HG03159 (cell line): Measurements from ENCODE around the gene SPATA45.
"Not testable (repeated sequence)": the region's sequence is repeated elsewhere in the genome, so short reads cannot be mapped to it uniquely, and the experiment has no call there.

Source experiments
- ATAC-seq: cut with Tn5 transposase; IDR thresholded peaks from one replicate; pipeline ENCODE4 v1.9.1; 2021; ENCODE audit warnings: mild to moderate bottlenecking, moderate library complexity; ENCODE audit not compliant: unreplicated experiment

Gene SPATA45

GRCh38 chr1:212847549-212847948 is at the start of gene SPATA45:
Gene SPATA45, minus strand, starts transcription at chr1:212847649. Its CDS starts 11,500 bp downstream, at chr1:212836149.
- ATAC-seq = no peak

- no peak for ATAC-seq
Observed at GRCh38 chr1:212892108-212892507, 44.7 kb upstream of the SPATA45 start.

DNA sequence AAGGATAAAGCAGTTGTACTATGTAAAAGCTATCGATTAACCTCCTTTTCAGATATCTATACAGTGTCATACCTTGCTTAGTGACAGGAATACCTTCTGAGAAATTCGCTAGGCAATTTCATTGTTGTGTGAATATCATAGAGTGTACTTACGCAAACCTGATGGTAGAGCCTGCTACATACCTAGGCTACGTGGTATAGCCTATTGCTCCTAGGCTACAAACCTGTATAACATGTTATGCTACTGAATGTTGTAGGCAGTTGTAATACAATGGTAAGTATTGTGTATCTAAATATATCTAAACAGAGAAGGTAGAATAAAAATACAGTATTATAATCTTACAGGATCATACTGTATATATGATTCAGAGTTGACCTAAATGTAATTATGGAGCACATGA is 37.1 kb upstream of the SPATA45 start:
- ATAC-seq = no peak

DNA sequence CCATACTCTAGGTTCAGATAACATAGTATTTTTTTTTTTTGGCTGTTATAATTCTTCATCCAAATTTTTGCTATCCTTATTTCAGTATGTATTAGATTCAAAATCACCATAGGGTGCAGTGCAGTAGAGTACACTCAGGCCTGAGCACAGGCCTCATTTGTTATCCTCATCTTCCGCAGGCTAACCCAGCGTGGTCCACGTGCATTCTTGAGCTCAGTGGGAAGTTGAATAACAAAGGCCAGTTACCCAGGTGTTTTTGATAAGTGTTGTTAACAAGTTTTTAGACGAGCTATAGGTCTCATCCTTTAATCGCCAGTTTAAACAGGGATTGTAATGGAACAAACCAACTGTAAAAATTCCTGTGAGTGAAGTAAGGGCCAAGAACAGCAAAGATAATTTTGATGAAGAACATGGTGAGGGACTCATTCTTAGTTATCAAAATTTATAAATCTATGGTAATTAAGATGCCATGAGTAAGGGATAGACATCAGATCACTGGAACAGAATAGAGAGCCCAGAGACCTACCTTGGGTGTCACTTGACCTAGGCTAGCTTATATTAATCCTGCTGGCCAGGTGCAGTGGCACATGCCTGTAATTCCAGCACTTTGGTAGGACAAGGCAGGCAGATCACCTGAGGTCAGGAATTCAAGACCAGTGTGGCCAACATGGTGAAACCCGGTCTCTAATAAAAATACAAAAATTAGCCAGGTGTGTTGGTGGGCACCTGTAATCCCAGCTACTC is 32.7 kb upstream of the SPATA45 start:
- ATAC-seq = no peak

DNA sequence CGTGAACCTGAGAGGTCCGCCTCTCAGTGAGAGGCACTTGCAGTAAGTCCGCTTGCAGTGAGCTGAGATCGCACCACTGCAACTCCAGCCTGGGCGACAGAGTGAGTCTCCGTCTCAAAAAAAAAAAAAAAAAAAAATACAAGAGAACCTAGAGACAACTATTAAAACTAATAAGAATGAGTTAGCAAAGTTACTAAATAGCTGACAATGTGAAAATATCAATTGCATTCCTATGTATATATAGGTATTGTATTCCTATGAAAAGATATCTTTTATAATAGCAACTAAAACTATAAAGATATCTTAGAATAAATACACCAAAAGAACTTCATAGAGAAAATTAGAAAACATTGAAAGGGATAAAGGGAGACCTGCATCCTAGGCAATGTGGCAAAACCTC is 31.0 kb upstream of the SPATA45 start:
- no peak for ATAC-seq

DNA sequence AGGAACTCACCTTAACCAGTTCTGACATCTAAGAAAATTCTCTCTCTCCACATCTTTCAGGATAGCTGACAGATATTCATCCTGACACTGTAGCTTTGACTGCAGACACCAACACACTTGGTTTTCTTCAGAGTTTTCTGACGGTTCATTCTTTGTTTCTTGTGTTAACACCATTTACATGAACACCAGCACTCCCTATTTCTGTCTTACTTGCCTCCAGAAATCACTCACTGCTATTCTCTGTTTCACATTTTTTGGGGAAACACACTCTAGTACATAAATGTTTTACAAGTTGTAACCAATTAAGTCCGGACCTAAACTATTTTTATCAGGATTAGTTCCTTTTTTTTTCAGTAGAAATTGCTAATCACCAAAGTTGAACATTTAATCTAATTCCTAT is 26.1 kb upstream of the SPATA45 start:
- ATAC-seq = peak; percentile 72

DNA sequence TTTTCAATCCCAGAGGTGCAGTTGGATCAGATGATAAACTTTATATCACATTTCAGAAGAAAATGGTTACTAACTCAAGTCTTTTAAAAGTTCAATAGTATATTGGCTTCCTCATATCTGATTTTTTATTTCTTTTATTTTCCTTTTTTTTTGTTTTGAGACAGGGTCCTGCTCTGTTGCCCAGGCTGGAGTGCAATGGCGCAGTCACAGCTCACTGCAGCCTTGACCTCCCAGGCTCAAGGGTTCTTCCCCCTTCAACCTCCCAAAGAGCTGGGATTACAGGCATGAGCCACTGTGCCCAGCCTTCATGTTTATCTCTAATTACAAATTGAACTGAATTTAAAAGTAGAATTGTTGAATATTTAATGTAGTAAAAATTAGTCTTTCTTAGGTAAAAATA is 24.5 kb upstream of the SPATA45 start:
- no peak for ATAC-seq

DNA sequence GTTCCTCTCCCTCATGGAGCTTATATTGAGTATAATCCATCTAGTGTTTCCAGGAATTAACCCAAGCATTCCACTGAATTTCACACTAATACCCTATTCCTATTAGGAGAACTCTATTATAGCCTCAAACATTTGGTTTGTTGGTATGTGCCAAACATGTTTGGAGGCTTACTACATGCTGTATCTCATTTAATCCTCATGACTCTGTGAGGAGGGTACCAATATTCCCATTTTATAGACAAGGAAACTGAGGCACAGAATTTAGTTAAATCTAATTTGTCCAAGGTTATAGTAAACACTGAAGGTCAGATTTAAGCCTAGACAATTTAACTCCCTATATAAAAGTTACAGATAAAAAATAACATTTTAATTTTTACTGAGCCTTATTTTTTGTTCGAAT is 19.7 kb upstream of the SPATA45 start:
- no peak for ATAC-seq

GRCh38 chr1:212864201-212864600 is 16.8 kb upstream of the SPATA45 start:
- ATAC-seq = no peak

GRCh38 chr1:212863345-212863744 is 15.9 kb upstream of the SPATA45 start:
- not testable (repeated sequence) for ATAC-seq

DNA sequence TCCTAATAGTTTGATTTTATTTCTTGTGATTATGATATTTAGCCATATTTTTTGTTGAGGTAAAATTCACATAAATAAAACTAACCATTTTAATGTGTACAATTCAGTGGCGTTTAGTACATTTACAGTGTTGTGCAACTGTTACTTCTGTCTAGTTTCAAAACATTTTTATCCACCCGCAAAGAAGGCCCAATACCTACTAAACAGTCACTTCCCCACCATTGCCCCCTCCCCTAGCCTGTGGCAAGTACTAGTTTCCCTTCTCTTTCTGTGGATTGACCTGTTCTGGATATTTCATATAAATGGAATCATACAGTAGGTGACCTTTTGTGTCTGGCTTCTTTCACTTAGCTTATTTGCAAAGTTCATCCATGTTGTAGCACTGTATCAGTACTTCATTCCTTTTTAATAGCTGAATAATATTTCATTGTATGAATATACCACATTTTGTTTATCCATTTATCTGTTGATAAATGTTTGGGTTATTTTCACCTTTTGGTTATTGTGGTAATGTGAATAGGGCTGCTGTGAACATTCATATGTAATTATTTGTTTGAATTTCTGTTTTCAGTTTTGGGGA is 14.8 kb upstream of the SPATA45 start:
- ATAC-seq = no peak

DNA sequence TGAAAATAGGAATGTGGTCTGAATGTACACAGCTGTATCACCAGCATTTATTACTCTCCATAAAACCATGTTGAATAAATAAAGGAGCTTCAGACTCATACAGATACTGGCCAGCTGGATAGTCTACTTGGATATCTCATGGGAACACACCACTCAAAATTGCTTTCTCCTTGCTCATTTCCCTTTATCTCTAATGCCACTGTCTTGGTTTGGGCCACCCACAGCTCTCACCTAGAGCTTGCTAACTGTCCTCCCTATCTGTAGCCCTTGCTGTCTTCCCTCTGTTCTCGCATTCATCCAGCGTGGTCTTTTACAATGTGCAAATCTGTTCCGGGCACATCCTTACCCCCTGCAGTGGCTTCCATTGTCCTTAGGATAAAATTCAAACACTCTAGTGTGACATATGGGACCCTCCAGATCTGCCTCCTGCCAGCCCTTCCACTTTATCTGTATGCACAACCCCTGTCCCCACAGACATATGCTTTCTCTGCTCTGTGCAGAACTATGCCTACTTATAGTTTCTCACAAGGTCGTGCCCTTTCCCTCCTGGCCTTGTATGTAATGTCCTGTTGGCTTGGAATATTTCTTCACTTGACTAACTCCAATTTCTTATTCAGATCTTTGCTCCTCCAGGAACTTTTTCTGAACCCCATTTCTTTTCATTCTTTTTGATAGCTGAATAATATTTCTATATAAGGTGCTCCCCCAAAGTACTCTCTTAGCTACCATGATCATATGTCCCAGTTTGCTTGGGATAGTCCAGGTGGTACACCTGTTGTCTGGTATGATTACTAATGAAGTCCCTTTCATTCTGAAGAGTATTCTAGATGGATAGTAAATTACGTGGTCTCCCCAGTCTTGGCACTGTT is 13.5 kb upstream of the SPATA45 start:
- ATAC-seq = no peak

DNA sequence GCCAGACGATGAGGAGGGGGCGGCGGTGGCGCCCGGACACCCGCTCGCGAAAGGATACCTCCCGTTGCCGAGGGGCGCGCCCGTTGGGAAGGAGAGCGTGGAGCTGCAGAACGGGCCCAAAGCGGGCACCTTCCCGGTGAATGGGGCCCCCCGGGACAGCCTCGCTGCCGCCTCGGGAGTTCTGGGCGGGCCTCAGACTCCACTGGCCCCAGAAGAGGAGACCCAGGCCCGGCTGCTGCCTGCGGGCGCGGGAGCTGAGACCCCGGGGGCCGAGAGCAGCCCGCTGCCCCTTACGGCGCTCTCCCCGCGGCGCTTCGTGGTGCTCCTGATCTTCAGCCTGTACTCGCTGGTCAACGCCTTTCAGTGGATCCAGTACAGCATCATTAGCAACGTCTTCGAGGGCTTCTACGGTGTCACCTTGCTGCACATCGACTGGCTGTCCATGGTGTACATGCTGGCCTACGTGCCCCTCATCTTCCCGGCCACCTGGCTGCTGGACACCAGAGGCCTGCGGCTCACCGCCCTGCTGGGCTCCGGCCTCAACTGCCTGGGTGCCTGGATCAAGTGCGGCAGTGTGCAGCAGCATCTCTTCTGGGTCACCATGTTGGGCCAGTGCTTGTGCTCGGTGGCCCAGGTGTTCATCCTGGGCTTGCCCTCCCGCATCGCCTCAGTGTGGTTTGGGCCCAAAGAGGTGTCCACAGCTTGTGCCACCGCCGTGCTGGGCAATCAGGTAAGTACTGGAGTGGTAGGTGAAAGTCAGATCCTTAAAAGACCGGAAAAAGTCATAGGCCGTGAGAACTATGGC is 11.2 kb upstream of the SPATA45 start:
- ATAC-seq = peak; percentile 22

- ATAC-seq = peak; percentile 97
Observed at GRCh38 chr1:212857992-212858460, 10.6 kb upstream of the SPATA45 start, which contains the start of gene FLVCR1. Gene FLVCR1, plus strand, starts transcription at chr1:212858275. Its CDS starts 178 bp downstream, at chr1:212858453.

DNA sequence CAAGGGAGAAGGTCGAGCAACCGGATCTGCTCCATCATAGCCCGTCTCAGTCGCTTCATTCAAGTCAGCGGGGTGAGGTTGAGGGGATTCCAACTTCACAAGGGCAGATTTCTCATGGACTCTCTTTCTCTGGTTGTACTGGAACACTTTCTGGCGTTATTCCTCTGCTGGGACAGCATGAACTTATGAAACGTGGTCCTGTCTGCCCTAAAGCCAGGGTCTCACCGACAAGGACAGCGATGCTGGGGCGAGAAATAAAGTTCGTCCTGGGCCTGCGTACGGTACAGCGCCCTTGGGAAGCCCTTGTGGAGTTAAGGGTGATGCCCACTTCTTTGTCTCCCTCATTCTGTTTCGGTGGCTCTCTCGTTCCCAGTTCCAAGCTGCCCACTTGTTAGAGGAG is 9.3 kb upstream of the SPATA45 start:
- no peak for ATAC-seq

DNA sequence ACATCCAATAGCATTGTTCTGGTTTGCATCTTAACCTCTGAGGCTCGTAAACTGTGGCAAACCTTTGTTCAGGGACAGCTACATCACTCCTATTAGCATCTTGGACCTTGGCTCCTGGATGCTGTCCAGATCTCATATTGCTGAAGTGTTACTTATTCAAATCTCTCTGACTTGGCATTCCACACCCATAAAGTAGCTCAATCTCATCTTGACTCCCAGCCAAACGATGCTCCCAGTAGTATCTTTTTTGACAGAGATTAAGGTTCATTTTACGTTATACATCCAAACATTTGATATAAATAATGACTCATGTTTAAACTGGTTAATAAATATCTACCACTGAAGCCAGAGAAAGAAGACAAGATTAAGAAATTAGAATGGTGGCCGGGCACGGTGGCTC is 6.2 kb upstream of the SPATA45 start:
- no peak for ATAC-seq

DNA sequence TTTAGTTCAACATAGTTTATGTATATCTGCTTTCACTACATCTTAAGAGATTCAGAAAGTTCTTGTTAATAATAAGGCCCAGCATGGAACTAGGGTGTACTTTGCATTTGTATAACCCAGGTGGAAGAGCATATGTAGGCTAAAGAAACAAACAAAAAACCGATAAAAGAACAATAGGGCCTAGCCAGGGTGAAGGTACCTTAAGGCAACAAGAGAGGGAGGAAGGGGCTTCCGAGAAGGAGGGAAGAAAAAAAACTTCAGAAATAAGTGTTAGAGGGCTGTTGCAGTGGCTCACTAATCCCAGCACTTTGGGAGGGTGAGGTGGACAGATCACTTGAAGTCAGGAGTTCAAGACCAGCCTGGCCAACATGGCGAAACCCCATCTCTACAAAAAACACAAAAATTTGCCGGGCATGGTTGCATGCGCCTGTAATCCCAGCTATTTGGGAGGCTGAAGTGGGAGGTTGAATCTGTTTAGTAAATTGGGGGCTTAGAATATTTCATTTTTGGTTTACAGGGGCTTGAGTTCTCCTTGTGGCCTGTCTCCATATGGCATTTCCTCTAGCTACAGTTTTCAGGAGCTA is 4.7 kb upstream of the SPATA45 start:
- ATAC-seq = no peak

- ATAC-seq = not testable (repeated sequence)
Observed at GRCh38 chr1:212844521-212844920, 2.9 kb downstream of the SPATA45 start.

DNA sequence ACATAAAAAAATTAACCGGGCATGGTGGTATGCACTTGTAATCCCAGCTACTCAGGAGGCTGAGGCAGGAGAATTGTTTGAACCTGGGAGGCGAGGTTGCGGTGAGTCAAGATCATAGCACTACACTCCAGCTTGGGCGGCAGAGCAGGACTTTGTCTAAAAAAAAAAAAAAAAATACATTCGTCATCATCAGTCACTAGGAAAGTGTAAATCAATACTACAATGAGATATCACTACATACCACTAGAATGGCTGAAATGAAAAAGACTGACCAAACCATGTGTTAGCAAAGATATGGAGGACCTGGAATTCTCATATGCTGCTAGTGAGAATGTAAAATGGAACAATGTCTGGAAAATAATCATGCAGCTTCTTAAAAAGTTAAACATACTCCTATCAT is 9.3 kb downstream of the SPATA45 start:
- no peak for ATAC-seq
